Measurements from ENCODE around the gene FBXO11. TPM values are rescaled to one million over a fixed set of nuclear protein-coding genes. Genes with fewer than 3 reads are reported as not detected.

Gene FBXO11
- total RNA-seq, 1 experiment from 2014 or later = 9.1 TPM

GRCh38 chr2:47808614-47809013, 97.7 kb downstream of the FBXO11 start:
- in situ Hi-C loops (cut with HindIII; ENCODE audit: low pct_unique_long_range_greater_than_20kb, low sequenced_read_pairs) = no loop called here

GRCh38 chr2:47805850-47806249, 100.4 kb downstream of the FBXO11 start:
- no peak for DNase-seq (ENCODE audit: low read depth)

More at GRCh38 chr2:47808614-47809013, 97.7 kb downstream of the FBXO11 start:
- no peak for DNase-seq (ENCODE audit: low read depth)

GRCh38 chr2:47803770-47804169, 102.5 kb downstream of the FBXO11 start:
- no peak for DNase-seq (ENCODE audit: low read depth)
- in situ Hi-C loops (cut with HindIII; ENCODE audit: low pct_unique_long_range_greater_than_20kb, low sequenced_read_pairs) = no loop called here

More at GRCh38 chr2:47805850-47806249, 100.4 kb downstream of the FBXO11 start:
- in situ Hi-C loops (cut with HindIII; ENCODE audit: low pct_unique_long_range_greater_than_20kb, low sequenced_read_pairs) = no loop called here

GRCh38 chr2:47803363-47803762, 102.9 kb downstream of the FBXO11 start:
- in situ Hi-C loops (cut with HindIII; ENCODE audit: low pct_unique_long_range_greater_than_20kb, low sequenced_read_pairs) = no loop called here

GRCh38 chr2:47801118-47801517, 105.2 kb downstream of the FBXO11 start:
- in situ Hi-C loops (cut with HindIII; ENCODE audit: low pct_unique_long_range_greater_than_20kb, low sequenced_read_pairs) = no loop called here
- DNase-seq (ENCODE audit: low read depth) = no peak

More at GRCh38 chr2:47803363-47803762, 102.9 kb downstream of the FBXO11 start:
- DNase-seq (ENCODE audit: low read depth) = peak; percentile 30

GRCh38 chr2:47799031-47799609, 107.2 kb downstream of the FBXO11 start:
- DNase-seq (ENCODE audit: low read depth) = no peak
- in situ Hi-C loops (cut with HindIII; ENCODE audit: low pct_unique_long_range_greater_than_20kb, low sequenced_read_pairs) = no loop called here

- DNase-seq (ENCODE audit: low read depth) = no peak
Observed at GRCh38 chr2:47798631-47799030, 107.7 kb downstream of the FBXO11 start.

GRCh38 chr2:47796090-47796697, 110.1 kb downstream of the FBXO11 start:
- in situ Hi-C loops (cut with HindIII; ENCODE audit: low pct_unique_long_range_greater_than_20kb, low sequenced_read_pairs) = no loop called here
- no peak for DNase-seq (ENCODE audit: low read depth)

More at GRCh38 chr2:47798631-47799030, 107.7 kb downstream of the FBXO11 start:
- in situ Hi-C loops (cut with HindIII; ENCODE audit: low pct_unique_long_range_greater_than_20kb, low sequenced_read_pairs) = no loop called here

GRCh38 chr2:47785986-47786385, 120.3 kb downstream of the FBXO11 start:
- DNase-seq (ENCODE audit: low read depth) = no peak
- in situ Hi-C loops (cut with HindIII; ENCODE audit: low pct_unique_long_range_greater_than_20kb, low sequenced_read_pairs) = no loop called here

GRCh38 chr2:47784352-47784851, 121.9 kb downstream of the FBXO11 start:
- in situ Hi-C loops (cut with HindIII; ENCODE audit: low pct_unique_long_range_greater_than_20kb, low sequenced_read_pairs) = no loop called here
- DNase-seq (ENCODE audit: low read depth) = peak; percentile 66

GRCh38 chr2:47783486-47784351, 122.6 kb downstream of the FBXO11 start:
- peak; percentile 64 for DNase-seq (ENCODE audit: low read depth)
- in situ Hi-C loops (cut with HindIII; ENCODE audit: low pct_unique_long_range_greater_than_20kb, low sequenced_read_pairs) = no loop called here

GRCh38 chr2:47782671-47783485, 123.4 kb downstream of the FBXO11 start, which contains the start of gene MSH6:
Gene MSH6, plus strand, starts transcription at chr2:47783145. Its CDS starts 89 bp downstream, at chr2:47783234.
- in situ Hi-C loops (cut with HindIII; ENCODE audit: low pct_unique_long_range_greater_than_20kb, low sequenced_read_pairs) = no loop called here

GRCh38 chr2:47782381-47782670, 124.0 kb downstream of the FBXO11 start:
- in situ Hi-C loops (cut with HindIII; ENCODE audit: low pct_unique_long_range_greater_than_20kb, low sequenced_read_pairs) = no loop called here
- DNase-seq (ENCODE audit: low read depth) = no peak

More at GRCh38 chr2:47782671-47783485, 123.4 kb downstream of the FBXO11 start, which contains the start of gene MSH6:
- peak; percentile 94 for DNase-seq (ENCODE audit: low read depth)

- no peak for DNase-seq (ENCODE audit: low read depth)
- in situ Hi-C loops (cut with HindIII; ENCODE audit: low pct_unique_long_range_greater_than_20kb, low sequenced_read_pairs) = no loop called here
Observed at GRCh38 chr2:47779426-47779790, 126.9 kb downstream of the FBXO11 start.

GRCh38 chr2:47778698-47779425, 127.4 kb downstream of the FBXO11 start:
- in situ Hi-C loops (cut with HindIII; ENCODE audit: low pct_unique_long_range_greater_than_20kb, low sequenced_read_pairs) = no loop called here
- no peak for DNase-seq (ENCODE audit: low read depth)

- in situ Hi-C loops (cut with HindIII; ENCODE audit: low pct_unique_long_range_greater_than_20kb, low sequenced_read_pairs) = no loop called here
- DNase-seq (ENCODE audit: low read depth) = no peak
Observed at GRCh38 chr2:47777277-47777937, 128.9 kb downstream of the FBXO11 start.

GRCh38 chr2:47774567-47774966, 131.7 kb downstream of the FBXO11 start:
- in situ Hi-C loops (cut with HindIII; ENCODE audit: low pct_unique_long_range_greater_than_20kb, low sequenced_read_pairs) = no loop called here
- no peak for DNase-seq (ENCODE audit: low read depth)

Measured in Caki2 (cell line).